Astrocyte of the cerebellum (primary cell): ENCODE results near the gene RNASEH1.
"Not testable (repeated sequence)": the region's sequence is repeated elsewhere in the genome, so short reads cannot be mapped to it uniquely, and the experiment has no call there.

Source experiments
- DNase-seq: peaks from one replicate; pipeline ENCODE4 v3.0.0-alpha.2; 2011; ENCODE audit warnings: low read depth
- H3K4me3 ChIP-seq: 2 replicates; pipeline ENCODE4 v1.5.1; 2011; ENCODE audit warnings: mild to moderate bottlenecking, low read depth, low read length, moderate library complexity
- CTCF ChIP-seq: IDR thresholded peaks from 2 replicates; pipeline ENCODE4 v1.5.1; 2012; ENCODE audit warnings: low read length, low read depth, moderate library complexity, mild to moderate bottlenecking; ENCODE audit errors: missing control alignments
- in situ Hi-C: cut with HindIII; loops from 2 replicates; pipeline ENCODE4 v1.10.0; 2017; ENCODE audit warnings: low sequenced_read_pairs

Gene RNASEH1

GRCh38 chr2:3584608-3585260 is 26.6 kb upstream of the RNASEH1 start:
- in situ Hi-C loops, result no loop called here
- no peak overlapping the region for H3K4me3 ChIP-seq
- DNase-seq, result no peak
- no peak for TF ChIP-seq CTCF

- DNase-seq, result no peak
- no peak overlapping the region for H3K4me3 ChIP-seq
- no peak for TF ChIP-seq CTCF
- in situ Hi-C loops, result no loop called here
These were observed 25.9 kb upstream of the RNASEH1 start for GRCh38 chr2:3584076-3584475.

DNA sequence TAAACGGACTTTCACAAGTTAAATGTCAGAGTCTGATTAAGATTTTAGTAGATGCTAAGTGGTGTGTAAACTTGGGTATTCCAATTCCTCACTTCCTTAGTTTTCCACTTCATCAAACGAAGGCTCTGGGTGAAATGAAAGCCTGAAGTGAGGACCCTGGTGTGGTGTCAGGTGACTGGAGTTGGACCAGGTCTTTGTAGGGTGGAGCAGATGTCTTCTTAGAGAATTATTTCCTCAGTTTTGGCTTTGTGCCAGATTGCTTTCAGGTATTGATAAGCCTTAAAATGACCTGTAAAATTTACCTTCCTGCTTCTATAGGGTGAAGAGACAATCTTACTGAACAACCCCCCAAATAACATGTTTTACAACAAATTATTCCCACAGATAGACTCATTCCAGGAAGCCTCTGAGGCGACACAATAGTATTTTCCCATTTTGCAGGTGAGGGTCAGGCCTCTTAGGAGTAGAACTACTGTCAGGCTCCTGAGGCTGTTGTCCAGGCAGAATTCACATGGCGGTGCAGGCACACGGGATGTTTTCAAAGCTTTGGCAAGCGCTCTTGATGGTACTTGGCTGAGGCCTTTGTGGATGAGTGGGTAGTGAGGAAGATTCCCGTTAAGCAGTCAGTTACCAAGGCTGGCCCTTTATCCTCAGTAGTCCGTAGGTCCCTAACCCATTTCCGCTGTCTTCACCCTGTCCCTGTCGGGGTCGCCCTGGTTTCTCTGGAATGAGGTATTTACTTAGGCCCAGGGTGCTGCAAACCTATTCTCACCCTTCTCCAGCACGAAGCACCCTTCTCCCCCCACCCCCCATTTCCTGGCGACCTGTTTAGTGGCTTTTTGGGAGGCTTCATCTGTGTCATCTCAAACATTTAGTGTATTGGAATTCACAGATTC is 23.5 kb upstream of the RNASEH1 start:
- DNase-seq, result no peak
- H3K4me3 ChIP-seq, result no peak overlapping the region
- in situ Hi-C loops, result no loop called here
- TF ChIP-seq CTCF, result no peak

DNA sequence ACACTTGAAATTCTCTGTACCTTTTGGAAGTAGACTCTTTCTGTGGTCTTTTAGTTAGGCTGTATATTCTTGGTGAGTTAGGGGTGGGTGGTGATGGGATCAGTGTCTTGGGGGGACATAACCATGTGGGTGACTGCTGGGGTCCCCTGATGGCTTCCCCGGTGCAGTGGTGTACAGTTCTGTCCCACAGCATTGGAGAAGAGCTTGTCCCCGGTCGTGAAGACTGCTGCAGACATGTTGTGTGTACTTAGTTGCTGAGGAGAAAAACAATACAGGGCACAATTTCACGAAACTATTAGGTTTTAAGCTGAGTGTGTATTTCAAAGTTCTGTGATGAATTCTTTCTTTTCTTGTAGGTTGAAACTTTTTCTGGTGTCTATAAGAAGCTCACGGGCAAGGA is 22.3 kb upstream of the RNASEH1 start:
- no peak overlapping the region for H3K4me3 ChIP-seq
- in situ Hi-C loops, result no loop called here
- DNase-seq, result no peak
- TF ChIP-seq CTCF, result no peak

GRCh38 chr2:3578987-3579386 is 20.9 kb upstream of the RNASEH1 start:
- DNase-seq, result no peak
- TF ChIP-seq CTCF, result no peak
- H3K4me3 ChIP-seq, result no peak overlapping the region
- in situ Hi-C loops, result no loop called here

DNA sequence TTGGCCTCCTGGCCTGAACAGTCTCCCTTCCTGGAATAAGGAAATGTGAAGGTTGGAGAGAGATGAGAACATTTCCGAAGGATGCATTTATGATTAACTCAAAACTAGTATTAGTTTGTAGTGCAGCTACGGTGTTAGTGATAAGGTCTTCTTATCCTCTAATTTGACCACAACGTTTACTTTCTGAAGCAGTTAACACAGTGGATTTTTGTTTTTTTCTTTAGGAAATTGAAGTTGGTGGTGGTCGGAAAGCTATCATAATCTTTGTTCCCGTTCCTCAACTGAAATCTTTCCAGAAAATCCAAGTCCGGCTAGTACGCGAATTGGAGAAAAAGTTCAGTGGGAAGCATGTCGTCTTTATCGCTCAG is 18.1 kb upstream of the RNASEH1 start:
- DNase-seq, in situ Hi-C loops: not testable (repeated sequence)
- H3K4me3 ChIP-seq, result peak overlapping the region; percentile 66

GRCh38 chr2:3575534-3576262 is 17.6 kb upstream of the RNASEH1 start:
- TF ChIP-seq CTCF, result no peak
- no peak for DNase-seq
- H3K4me3 ChIP-seq, result peak overlapping the region; percentile 66
- in situ Hi-C loops, result no loop called here
